HCT116 (cell line): ENCODE results near the gene GALNT2. TPM values are rescaled to one million over a fixed set of nuclear protein-coding genes. Genes with fewer than 3 reads are reported as not detected.

ENCODE experiments used
- ATAC-seq: fragments of 200-7000 bp; cut with Tn5 transposase; 2 replicates; pipeline ENCODE4 v1.9.1; 2020; ENCODE audit warnings: mild to moderate bottlenecking, moderate library complexity
- BruUV-seq: library from RNA; stranded (reverse); fragments of 400-500 nt; replicated peaks from 2 replicates; lab custom pipeline; 2021; lab: Mats Ljungman, UMichigan
- CTCF ChIA-PET: fragments of 300-600 bp; sonication (Branson Sonifier 250); formaldehyde crosslinking; loops from one replicate; lab custom pipeline; 2021; ENCODE audit warnings: antibody characterized with exemption; lab: Charles Lee
- POLR2A ChIA-PET: fragments of 300-600, 350-600 bp; sonication (Branson Sonifier 250); formaldehyde crosslinking; loops from one replicate; lab custom pipeline; 2021; ENCODE audit warnings: antibody characterized with exemption; lab: Charles Lee
- RAD21 ChIA-PET, 2 experiments: fragments of 300-600 bp; sonication (Branson Sonifier 250); formaldehyde crosslinking; loops; one replicate each; lab custom pipeline; 2023; ENCODE audit warnings: low total read pairs in 2 of 2; ENCODE audit not compliant: uncharacterized antibody in 2 of 2, unreplicated experiment in 2 of 2, low non-redundant PET in 1 of 2; lab: Charles Lee
- DNase-seq: peaks from one replicate; pipeline ENCODE4 v3.0.0-alpha.2; 2010; ENCODE audit warnings: low read depth, low spot score
- H2AFZ ChIP-seq: fragments of 200-600 bp; shearing (Covaris generic), sonication (generic); 2 replicates; pipeline ENCODE4 v1.6.1; 2017; ENCODE audit warnings: low read depth, mixed run types, mixed read lengths, antibody characterized with exemption, low read length; ENCODE audit not compliant: poor library complexity, severe bottlenecking
- H3K27ac ChIP-seq: 2 replicates; pipeline ENCODE4 v1.5.1; 2012; ENCODE audit warnings: low read depth, low read length
- H3K27me3 ChIP-seq: fragments of 200-600 bp; sonication (generic); 2 replicates; pipeline ENCODE4 v1.6.1; 2016; ENCODE audit warnings: mixed run types, low read length, mixed read lengths; ENCODE audit not compliant: insufficient read depth
- H3K36me3 ChIP-seq, 2 experiments: fragments of 200-500 bp in 1 of 2; fragments of 200-600 bp in 1 of 2; sonication (Bioruptor generic) in 1 of 2; sonication (generic) in 1 of 2; 2 replicates each; pipeline versions ENCODE4 v1.5.1 to v1.6.1; 2014 to 2016; ENCODE audit warnings: low read length in 2 of 2, inconsistent platforms in 1 of 2, mixed read lengths in 1 of 2, mixed run types in 1 of 2; ENCODE audit not compliant: insufficient read depth in 2 of 2, control insufficient read depth in 1 of 2
- H3K4me1 ChIP-seq, 2 experiments: fragments of 200-600 bp in 1 of 2; sonication (generic) in 1 of 2; 2 replicates each; pipeline versions ENCODE4 v1.5.1 to v1.6.1; 2012 to 2017; ENCODE audit warnings: low read length in 2 of 2, inconsistent platforms in 1 of 2, mild to moderate bottlenecking in 1 of 2, mixed read lengths in 1 of 2, mixed run types in 1 of 2, moderate library complexity in 1 of 2; ENCODE audit not compliant: insufficient read depth in 2 of 2, control insufficient read depth in 1 of 2
- H3K4me2 ChIP-seq: fragments of 200-600 bp; sonication (generic); 2 replicates; pipeline ENCODE4 v1.6.1; 2017; ENCODE audit warnings: mixed run types, low read length, mixed read lengths
- H3K4me3 ChIP-seq, 2 experiments: fragments of 200-600 bp in 1 of 2; sonication (generic) in 1 of 2; replicated peaks in 1 of 2; 2 replicates each; pipeline ENCODE4 v1.5.1; 2011 to 2016; ENCODE audit warnings: low read length in 2 of 2, control low read depth in 1 of 2, low read depth in 1 of 2, mild to moderate bottlenecking in 1 of 2, mixed read lengths in 1 of 2, mixed run types in 1 of 2
- H3K79me2 ChIP-seq: fragments of 200-600 bp; sonication (generic); 2 replicates; pipeline ENCODE4 v1.6.1; 2017; ENCODE audit warnings: mild to moderate bottlenecking, mixed run types, low read length, moderate library complexity, mixed read lengths; ENCODE audit not compliant: insufficient read depth
- H3K9ac ChIP-seq: fragments of 200-600 bp; sonication (generic); 2 replicates; pipeline ENCODE4 v1.6.1; 2016; ENCODE audit warnings: low read length, mixed read lengths
- H3K9me2 ChIP-seq: fragments of 200-600 bp; sonication (generic), shearing (Covaris generic); 2 replicates; pipeline ENCODE4 v1.6.1; 2017; ENCODE audit warnings: mixed run types, mild to moderate bottlenecking, moderate library complexity; ENCODE audit not compliant: insufficient read depth
- H3K9me3 ChIP-seq, 2 experiments: fragments of 200-500 bp in 1 of 2; fragments of 200-600 bp in 1 of 2; sonication (Bioruptor generic) in 1 of 2; sonication (generic) in 1 of 2; 2 replicates each; pipeline ENCODE4 v1.6.1; 2014 to 2017; ENCODE audit warnings: low read length in 2 of 2, mixed read lengths in 2 of 2, inconsistent platforms in 1 of 2, low read depth in 1 of 2, mild to moderate bottlenecking in 1 of 2, mixed run types in 1 of 2, moderate library complexity in 1 of 2; ENCODE audit not compliant: control insufficient read depth in 1 of 2, insufficient read depth in 1 of 2
- H4K20me1 ChIP-seq: fragments of 200-600 bp; sonication (generic), shearing (Covaris generic); 2 replicates; pipeline ENCODE4 v1.6.1; 2017; ENCODE audit warnings: mixed run types, mild to moderate bottlenecking, moderate library complexity; ENCODE audit not compliant: insufficient read depth
- CBX3 ChIP-seq: IDR thresholded peaks from 2 replicates; pipeline ENCODE4 v1.6.1; 2012; ENCODE audit warnings: low read depth
- CEBPB ChIP-seq: IDR thresholded peaks from 2 replicates; pipeline ENCODE4 v1.6.1; 2012; ENCODE audit warnings: low read depth
- EGR1 ChIP-seq: IDR thresholded peaks from 2 replicates; pipeline ENCODE4 v1.6.1; 2012; ENCODE audit warnings: low read depth
- ELF1 ChIP-seq: IDR thresholded peaks from 2 replicates; pipeline ENCODE4 v1.6.1; 2012; ENCODE audit warnings: low read depth, borderline replicate concordance
- EZH2 ChIP-seq: fragments of 200-600 bp; sonication (generic); IDR thresholded peaks from 2 replicates; pipeline ENCODE4 v1.6.1; 2017; ENCODE audit warnings: antibody characterized with exemption, mixed run types
- FOSL1 ChIP-seq: IDR thresholded peaks from 2 replicates; pipeline ENCODE4 v1.6.1; 2012; ENCODE audit warnings: low read depth
- JUND ChIP-seq: IDR thresholded peaks from 2 replicates; pipeline ENCODE4 v1.6.1; 2012
- MAX ChIP-seq: IDR thresholded peaks from 2 replicates; pipeline ENCODE4 v1.6.1; 2012
- POLR2AphosphoS5 ChIP-seq: IDR thresholded peaks from 2 replicates; pipeline ENCODE4 v1.6.1; 2011; ENCODE audit warnings: mild to moderate bottlenecking, low read depth, low read length, moderate library complexity
- RAD21 ChIP-seq: IDR thresholded peaks from 2 replicates; pipeline ENCODE4 v1.6.1; 2012; ENCODE audit warnings: low read depth, mild to moderate bottlenecking
- REST ChIP-seq: IDR thresholded peaks from 2 replicates; pipeline ENCODE4 v1.6.1; 2012; ENCODE audit warnings: low read depth
- SP1 ChIP-seq: IDR thresholded peaks from 2 replicates; pipeline ENCODE4 v1.6.1; 2012; ENCODE audit warnings: low read depth
- YY1 ChIP-seq: IDR thresholded peaks from 2 replicates; pipeline ENCODE4 v1.6.1; 2011; ENCODE audit warnings: low read length, low read depth, moderate library complexity, mild to moderate bottlenecking; ENCODE audit not compliant: insufficient replicate concordance; ENCODE audit errors: extremely low read depth
- ZBTB33 ChIP-seq: IDR thresholded peaks from 2 replicates; pipeline ENCODE4 v1.6.1; 2011; ENCODE audit warnings: mild to moderate bottlenecking, low read length, moderate library complexity; ENCODE audit not compliant: insufficient replicate concordance; ENCODE audit errors: extremely low read depth
- intact Hi-C: fragments of 100-400 bp; cut with micrococcal nuclease; formaldehyde crosslinking; loops from 2 replicates; pipeline ENCODE4 v1.10.0; 2022
- total RNA-seq: library from RNA; stranded (reverse); gene quantifications from one replicate; pipeline ENCODE4 v1.2.1, GENCODE V29; 2021; ENCODE audit not compliant: unreplicated experiment

Gene GALNT2
- total RNA-seq, 1 experiment from 2014 or later, result 40.8 TPM

- Histone ChIP-seq H3K4me2 (no peak overlapping the region), H3K9me3 (no peaks in the 10 kb centered on the region), H2AFZ (no peak overlapping the region), H3K27ac (no peak overlapping the region), H4K20me1 (no peaks in the 10 kb centered on the region), H3K79me2 (no peaks in the 10 kb centered on the region; the same call in 1 of the 2 replicates), H3K36me3 (no peaks in the 10 kb centered on the region), H3K9me2 (no peaks in the 10 kb centered on the region), H3K4me3 (no peak overlapping the region), H3K27me3 (no peaks in the 10 kb centered on the region), H3K9ac (no peak overlapping the region), H3K4me1 (peaks cover 4 to 17% of the 10 kb centered on the region in 2 experiments)
- TF ChIP-seq FOSL1 (no peak), YY1 (no peak), CBX3 (no peak), POLR2AphosphoS5 (no peak), SP1 (no peak), JUND (no peak)
- intact Hi-C loops, result no loop called here
- ChIA-PET CTCF (no interaction called here), RAD21 (no interaction called here), POLR2A (interaction anchor here (0.9 kb wide), 1 partner anchor 12 kb away, joined by 3 read pairs; no protein-coding TSS in a partner anchor)
- no TSS peak for BruUV-seq
- ATAC-seq (no peak), DNase-seq (no peak)
Observed at GRCh38 chr1:230098723-230099122, 31.7 kb downstream of the GALNT2 start.

GRCh38 chr1:230099465-230099864, 32.4 kb downstream of the GALNT2 start:
- RAD21 ChIA-PET, result no interaction called here
- intact Hi-C loops, result no loop called here
- Histone ChIP-seq H4K20me1 (no peaks in the 10 kb centered on the region), H3K36me3 (no peaks in the 10 kb centered on the region), H3K4me3 (no peak overlapping the region), H3K9ac (no peak overlapping the region), H3K4me1 (peaks cover 12 to 25% of the 10 kb centered on the region in 2 experiments), H2AFZ (no peak overlapping the region), H3K9me3 (no peaks in the 10 kb centered on the region), H3K9me2 (no peaks in the 10 kb centered on the region), H3K27me3 (no peaks in the 10 kb centered on the region), H3K27ac (no peak overlapping the region), H3K79me2 (no peaks in the 10 kb centered on the region; the same call in 1 of the 2 replicates), H3K4me2 (no peak overlapping the region)
- ATAC-seq (no peak), DNase-seq (no peak)
- no TSS peak for BruUV-seq
- POLR2A ChIA-PET, result no interaction called here
- CTCF ChIA-PET, result no interaction called here
- no peak for TF ChIP-seq MAX
- TF ChIP-seq CBX3, result no peak
- no peak for TF ChIP-seq EGR1
- TF ChIP-seq RAD21, result no peak
- TF ChIP-seq CEBPB, result no peak
- no peak for TF ChIP-seq ZBTB33
- TF ChIP-seq ELF1, result no peak
- no peak for TF ChIP-seq REST
- TF ChIP-seq YY1, result no peak
- no peak for TF ChIP-seq EZH2
- no peak for TF ChIP-seq POLR2AphosphoS5
